ENCODE results near the gene NRIP1. TPM values are rescaled to one million over a fixed set of nuclear protein-coding genes. Genes with fewer than 3 reads are reported as not detected.

The NRIP1 gene
- total RNA-seq, 1 donor from 2014 or later: 34.4 TPM

- no peak for DNase-seq (ENCODE audit: low spot score)
Observed at GRCh38 chr21:15007716-15008296, 57.0 kb downstream of the NRIP1 start.

GRCh38 chr21:15006594-15007230, 58.1 kb downstream of the NRIP1 start:
- no peak for DNase-seq (ENCODE audit: low spot score)

- no peak for DNase-seq (ENCODE audit: low spot score)
Observed at GRCh38 chr21:15005391-15005790, 59.4 kb downstream of the NRIP1 start.

- DNase-seq (ENCODE audit: low spot score): no peak
Observed at GRCh38 chr21:15004721-15005370, 60.0 kb downstream of the NRIP1 start.

- no peak for DNase-seq (ENCODE audit: low spot score)
Observed at GRCh38 chr21:15003463-15004135, 61.2 kb downstream of the NRIP1 start.

- no peak for DNase-seq (ENCODE audit: low spot score)
Observed at GRCh38 chr21:15001857-15002606, 62.8 kb downstream of the NRIP1 start.

- DNase-seq (ENCODE audit: low spot score): no peak
Observed at GRCh38 chr21:15001113-15001512, 63.7 kb downstream of the NRIP1 start.

GRCh38 chr21:15000081-15000480, 64.7 kb downstream of the NRIP1 start:
- no peak for DNase-seq (ENCODE audit: low spot score)

- no peak for DNase-seq (ENCODE audit: low spot score)
Observed at GRCh38 chr21:14998784-14999183, 66.0 kb downstream of the NRIP1 start.

GRCh38 chr21:14998336-14998735, 66.5 kb downstream of the NRIP1 start:
- DNase-seq (ENCODE audit: low spot score): no peak

- DNase-seq (ENCODE audit: low spot score): peak; percentile 34
Observed at GRCh38 chr21:14995695-14996490, 68.9 kb downstream of the NRIP1 start.

GRCh38 chr21:14995226-14995625, 69.6 kb downstream of the NRIP1 start:
- DNase-seq (ENCODE audit: low spot score): no peak

GRCh38 chr21:14993115-14993514, 71.7 kb downstream of the NRIP1 start:
- DNase-seq (ENCODE audit: low spot score): no peak

GRCh38 chr21:14991957-14992356, 72.8 kb downstream of the NRIP1 start:
- no peak for DNase-seq (ENCODE audit: low spot score)

- DNase-seq (ENCODE audit: low spot score): no peak
Observed at GRCh38 chr21:14989359-14989758, 75.4 kb downstream of the NRIP1 start.

GRCh38 chr21:14988760-14989159, 76.0 kb downstream of the NRIP1 start:
- no peak for DNase-seq (ENCODE audit: low spot score)

GRCh38 chr21:14987370-14988170, 77.2 kb downstream of the NRIP1 start:
- no peak for DNase-seq (ENCODE audit: low spot score)

- no peak for DNase-seq (ENCODE audit: low spot score)
Observed at GRCh38 chr21:14985306-14985705, 79.5 kb downstream of the NRIP1 start.

GRCh38 chr21:14982336-14982735, 82.5 kb downstream of the NRIP1 start:
- no peak for DNase-seq (ENCODE audit: low spot score)

GRCh38 chr21:14981246-14981645, 83.6 kb downstream of the NRIP1 start:
- no peak for DNase-seq (ENCODE audit: low spot score)

Measured in mucosa of gallbladder (tissue), 1 donor.